GM19099 (cell line): ENCODE measurements around the gene EXOC1.

Experiments used
- POLR2A ChIP-seq: IDR thresholded peaks from 3 replicates; pipeline ENCODE4 v1.6.1; 2011; ENCODE audit warnings: low read depth; ENCODE audit not compliant: insufficient read length; ENCODE audit errors: extremely low read depth

Gene EXOC1

GRCh38 chr4:55949482-55949802 is 96.0 kb downstream of the EXOC1 start:
- TF ChIP-seq POLR2A = no peak

- no peak for TF ChIP-seq POLR2A
Observed at GRCh38 chr4:55951191-55951922, 97.9 kb downstream of the EXOC1 start.
